Tibial nerve (tissue), 3 donors: ENCODE results near the gene UBE2J2.

Experiments
- POLR2A ChIP-seq, 2 donors: fragments of 450-650 bp; IDR thresholded peaks; one replicate each; pipeline ENCODE4 v1.6.1; 2017; ENCODE audit warnings: antibody characterized with exemption in 2 of 2, mild to moderate bottlenecking in 2 of 2, moderate library complexity in 2 of 2
- TF ChIP-seq, protein P1 (sequence below), 5 experiments: fragments of 200-600 bp in 3 of 5; fragments of 450-650 bp in 2 of 5; sonication (generic) in 3 of 5; IDR thresholded peaks; one replicate each; pipeline ENCODE4 v1.5.1; 2016 to 2019; ENCODE audit warnings: antibody characterized with exemption in 5 of 5, mild to moderate bottlenecking in 3 of 5, moderate library complexity in 2 of 5

DNA sequence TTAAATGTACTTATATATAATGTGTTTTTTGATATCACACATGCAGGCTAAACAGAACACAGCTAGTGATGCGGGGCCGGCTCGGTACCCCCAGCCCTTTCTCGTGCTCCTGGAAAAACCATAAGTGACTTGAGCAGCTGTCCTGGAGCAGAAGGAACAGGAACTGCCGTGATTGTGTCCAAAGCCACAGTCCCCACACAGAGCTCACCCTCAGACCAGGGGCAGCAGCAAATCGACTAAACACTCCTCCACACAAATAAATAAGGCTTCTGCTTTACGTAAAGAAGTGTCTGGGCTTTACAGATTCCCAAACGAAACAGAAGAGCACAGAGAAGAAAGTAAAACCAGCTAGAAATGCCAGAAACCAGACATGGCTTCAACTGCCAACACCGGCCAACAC is 9.6 kb downstream of the UBE2J2 start:
- TF ChIP-seq, protein P1, sequence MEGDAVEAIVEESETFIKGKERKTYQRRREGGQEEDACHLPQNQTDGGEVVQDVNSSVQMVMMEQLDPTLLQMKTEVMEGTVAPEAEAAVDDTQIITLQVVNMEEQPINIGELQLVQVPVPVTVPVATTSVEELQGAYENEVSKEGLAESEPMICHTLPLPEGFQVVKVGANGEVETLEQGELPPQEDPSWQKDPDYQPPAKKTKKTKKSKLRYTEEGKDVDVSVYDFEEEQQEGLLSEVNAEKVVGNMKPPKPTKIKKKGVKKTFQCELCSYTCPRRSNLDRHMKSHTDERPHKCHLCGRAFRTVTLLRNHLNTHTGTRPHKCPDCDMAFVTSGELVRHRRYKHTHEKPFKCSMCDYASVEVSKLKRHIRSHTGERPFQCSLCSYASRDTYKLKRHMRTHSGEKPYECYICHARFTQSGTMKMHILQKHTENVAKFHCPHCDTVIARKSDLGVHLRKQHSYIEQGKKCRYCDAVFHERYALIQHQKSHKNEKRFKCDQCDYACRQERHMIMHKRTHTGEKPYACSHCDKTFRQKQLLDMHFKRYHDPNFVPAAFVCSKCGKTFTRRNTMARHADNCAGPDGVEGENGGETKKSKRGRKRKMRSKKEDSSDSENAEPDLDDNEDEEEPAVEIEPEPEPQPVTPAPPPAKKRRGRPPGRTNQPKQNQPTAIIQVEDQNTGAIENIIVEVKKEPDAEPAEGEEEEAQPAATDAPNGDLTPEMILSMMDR (IDR thresholded peaks at IDR 0.05): no peak
- TF ChIP-seq POLR2A (IDR thresholded peaks at IDR 0.05): no peak
